Tibial nerve (tissue), 4 donors: Measurements from ENCODE around the gene C12orf75.

Source experiments
- EP300 ChIP-seq, 2 donors: sonication (generic); formaldehyde crosslinking; IDR thresholded peaks; one replicate each; pipeline ENCODE4 v1.6.1; 2017; ENCODE audit warnings: antibody characterized with exemption in 2 of 2, mild to moderate bottlenecking in 1 of 2
- POLR2A ChIP-seq, 2 donors: fragments of 450-650 bp; IDR thresholded peaks; one replicate each; pipeline ENCODE4 v1.6.1; 2017; ENCODE audit warnings: antibody characterized with exemption in 2 of 2, mild to moderate bottlenecking in 2 of 2, moderate library complexity in 2 of 2
- TF ChIP-seq, protein P1 (sequence below), 5 experiments: fragments of 200-600 bp in 3 of 5; fragments of 450-650 bp in 2 of 5; sonication (generic) in 3 of 5; IDR thresholded peaks; one replicate each; pipeline ENCODE4 v1.5.1; 2016 to 2019; ENCODE audit warnings: antibody characterized with exemption in 5 of 5, mild to moderate bottlenecking in 3 of 5, moderate library complexity in 2 of 5

DNA sequence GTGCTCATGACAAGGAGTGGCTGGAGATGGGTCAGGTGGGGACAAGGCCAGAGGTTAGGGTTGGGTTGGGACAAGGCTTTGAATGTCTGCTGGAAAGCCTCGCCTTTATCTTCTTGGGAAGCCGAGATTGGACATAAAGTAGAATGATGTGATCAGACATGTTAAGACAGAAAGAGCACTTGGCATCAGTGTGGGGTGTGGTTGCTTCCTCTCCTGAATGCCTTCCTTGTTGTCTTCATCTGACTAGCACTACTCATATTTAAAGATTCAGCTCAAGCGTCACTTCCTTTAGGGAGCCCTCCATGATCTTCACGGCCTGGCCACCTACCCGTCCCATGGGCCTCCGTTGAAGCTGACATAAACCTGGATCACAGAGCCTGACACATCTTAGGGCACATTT lies 14.8 kb upstream of the C12orf75 start:
- TF ChIP-seq, protein P1, sequence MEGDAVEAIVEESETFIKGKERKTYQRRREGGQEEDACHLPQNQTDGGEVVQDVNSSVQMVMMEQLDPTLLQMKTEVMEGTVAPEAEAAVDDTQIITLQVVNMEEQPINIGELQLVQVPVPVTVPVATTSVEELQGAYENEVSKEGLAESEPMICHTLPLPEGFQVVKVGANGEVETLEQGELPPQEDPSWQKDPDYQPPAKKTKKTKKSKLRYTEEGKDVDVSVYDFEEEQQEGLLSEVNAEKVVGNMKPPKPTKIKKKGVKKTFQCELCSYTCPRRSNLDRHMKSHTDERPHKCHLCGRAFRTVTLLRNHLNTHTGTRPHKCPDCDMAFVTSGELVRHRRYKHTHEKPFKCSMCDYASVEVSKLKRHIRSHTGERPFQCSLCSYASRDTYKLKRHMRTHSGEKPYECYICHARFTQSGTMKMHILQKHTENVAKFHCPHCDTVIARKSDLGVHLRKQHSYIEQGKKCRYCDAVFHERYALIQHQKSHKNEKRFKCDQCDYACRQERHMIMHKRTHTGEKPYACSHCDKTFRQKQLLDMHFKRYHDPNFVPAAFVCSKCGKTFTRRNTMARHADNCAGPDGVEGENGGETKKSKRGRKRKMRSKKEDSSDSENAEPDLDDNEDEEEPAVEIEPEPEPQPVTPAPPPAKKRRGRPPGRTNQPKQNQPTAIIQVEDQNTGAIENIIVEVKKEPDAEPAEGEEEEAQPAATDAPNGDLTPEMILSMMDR (IDR thresholded peaks at IDR 0.05) = no peak
- no peak for TF ChIP-seq EP300 (IDR thresholded peaks at IDR 0.05)
- TF ChIP-seq POLR2A (IDR thresholded peaks at IDR 0.05) = no peak
